NCI-H446 treated with DMSO at 0.1 percent for 48 hours (cell line): ENCODE measurements around the gene SUFU.

Experiments
- DNase-seq: peaks from one replicate; lab custom pipeline; 2025; lab: John Stamatoyannopoulos, UW

SUFU gene

GRCh38 chr10:102641402-102641801 is 137.6 kb downstream of the SUFU start:
- no peak for DNase-seq

GRCh38 chr10:102641880-102642735 is 138.3 kb downstream of the SUFU start:
- peak; percentile 88 for DNase-seq

GRCh38 chr10:102642736-102643335 is 139.1 kb downstream of the SUFU start:
- DNase-seq, result no peak

GRCh38 chr10:102643336-102644065 is 139.7 kb downstream of the SUFU start:
- peak; percentile 40 for DNase-seq

- no peak for DNase-seq
These were observed 140.4 kb downstream of the SUFU start, which contains the start of gene TRIM8 for GRCh38 chr10:102644066-102644645. TRIM8 (plus strand) TSS chr10:102644479; CDS start chr10:102644618, 139 bp downstream.

GRCh38 chr10:102644646-102645387 is 141.0 kb downstream of the SUFU start:
- DNase-seq, result peak; percentile 24

GRCh38 chr10:102645388-102645740 is 141.6 kb downstream of the SUFU start:
- DNase-seq, result peak; percentile 12

- DNase-seq, result no peak
These were observed 142.2 kb downstream of the SUFU start for GRCh38 chr10:102645741-102646609.

- no peak for DNase-seq
These were observed 143.1 kb downstream of the SUFU start for GRCh38 chr10:102646610-102647442.

- DNase-seq, result no peak
These were observed 143.9 kb downstream of the SUFU start for GRCh38 chr10:102647443-102648268.

- DNase-seq, result no peak
These were observed 144.6 kb downstream of the SUFU start for GRCh38 chr10:102648269-102648888.

- DNase-seq, result no peak
These were observed 145.4 kb downstream of the SUFU start for GRCh38 chr10:102648889-102649796.

- no peak for DNase-seq
These were observed 146.3 kb downstream of the SUFU start for GRCh38 chr10:102649797-102650654.

GRCh38 chr10:102650655-102651454 is 147.1 kb downstream of the SUFU start:
- no peak for DNase-seq

- no peak for DNase-seq
These were observed 147.8 kb downstream of the SUFU start for GRCh38 chr10:102651455-102652169.
